Measurements from ENCODE around the gene TYRP1. TPM values are rescaled to one million over a fixed set of nuclear protein-coding genes. Genes with fewer than 3 reads are reported as not detected.

The TYRP1 gene
- polyA plus RNA-seq, 1 experiment, result 0.26 TPM

- Histone ChIP-seq H3K9me3 (ENCODE audit: control insufficient read depth, insufficient read depth, low read length) (no peaks in the 10 kb centered on the region), H3K4me3 (ENCODE audit: low read depth, low read length) (no peak overlapping the region), H3K27me3 (ENCODE audit: control insufficient read depth, insufficient read depth, low read length) (no peaks in the 10 kb centered on the region), H3K27ac (ENCODE audit: low read depth, low read length) (no peak overlapping the region)
- ChIA-PET POLR2A (no interaction called here), CTCF (interaction anchor here (0.7 kb wide), 2 partner anchors 382 to 384 kb away, joined by 3 read pairs; no protein-coding TSS in a partner anchor)
- no peak for DNase-seq (ENCODE audit: low read depth, low spot score)
- no peak for TF ChIP-seq CTCF (IDR thresholded peaks at IDR 0.05; ENCODE audit: low read depth, low read length)
These were observed 12.7 kb downstream of the TYRP1 start for GRCh38 chr9:12705738-12706391.

DNA sequence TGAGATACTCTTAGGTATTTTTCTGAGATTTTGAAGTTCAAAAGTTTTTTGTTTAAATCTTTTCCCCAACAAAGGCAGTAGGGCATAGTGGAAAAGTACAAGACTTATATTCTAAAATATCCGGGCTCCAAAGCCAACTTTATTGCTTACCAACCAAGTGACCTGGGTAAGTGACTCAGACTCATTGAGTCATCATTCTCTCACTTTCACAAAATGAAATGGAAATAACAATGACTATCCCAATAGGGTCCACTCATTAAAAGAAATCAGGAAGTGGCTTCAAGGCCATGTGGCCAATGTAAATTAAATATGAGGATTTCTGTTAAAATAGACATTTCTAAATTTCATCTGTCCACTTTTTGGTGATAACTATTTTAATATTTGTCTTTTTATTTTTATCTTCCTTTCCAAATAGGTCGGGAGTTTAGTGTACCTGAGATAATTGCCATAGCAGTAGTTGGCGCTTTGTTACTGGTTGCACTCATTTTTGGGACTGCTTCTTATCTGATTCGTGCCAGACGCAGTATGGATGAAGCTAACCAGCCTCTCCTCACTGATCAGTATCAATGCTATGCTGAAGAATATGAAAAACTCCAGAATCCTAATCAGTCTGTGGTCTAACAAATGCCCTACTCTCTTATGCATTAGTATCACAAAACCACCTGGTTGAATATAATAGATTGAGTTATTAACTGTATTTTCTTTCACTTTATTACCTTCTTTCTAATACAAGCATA lies 15.5 kb downstream of the TYRP1 start:
- no peaks in the 10 kb centered on the region for H3K9me3 ChIP-seq (ENCODE audit: control insufficient read depth, insufficient read depth, low read length)
- H3K4me3 ChIP-seq (ENCODE audit: low read depth, low read length), result no peak overlapping the region
- POLR2A ChIA-PET, result no interaction called here
- H3K27me3 ChIP-seq (ENCODE audit: control insufficient read depth, insufficient read depth, low read length), result no peaks in the 10 kb centered on the region
- CTCF ChIA-PET, result interaction anchor here (1.3 to 1.9 kb wide), 2 partner anchors 176 to 381 kb away, joined by 4 to 7 read pairs; no protein-coding TSS in a partner anchor
- H3K27ac ChIP-seq (ENCODE audit: low read depth, low read length), result no peak overlapping the region
- DNase-seq (ENCODE audit: low read depth, low spot score), result no peak
- TF ChIP-seq CTCF (IDR thresholded peaks at IDR 0.05; ENCODE audit: low read depth, low read length), result no peak

DNA sequence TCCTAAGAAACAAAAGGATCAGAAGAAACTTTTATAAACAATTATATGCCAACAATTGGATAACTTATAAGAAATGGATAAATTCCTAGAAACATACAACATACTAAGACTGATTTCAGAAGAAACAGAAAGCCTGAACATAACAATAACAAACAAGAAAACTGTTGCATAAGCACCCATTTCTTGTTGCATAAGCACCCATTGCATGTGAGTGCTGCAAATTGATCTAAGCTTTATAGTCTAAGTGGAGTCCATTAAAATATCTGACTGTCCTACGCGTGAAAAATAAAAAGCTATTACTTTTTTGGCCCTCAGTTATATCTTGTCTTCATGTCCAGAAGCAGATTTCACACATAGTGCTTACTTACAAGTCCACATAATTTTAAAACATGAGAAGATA lies 19.3 kb downstream of the TYRP1 start:
- POLR2A ChIA-PET, result no interaction called here
- no peak for DNase-seq (ENCODE audit: low read depth, low spot score)
- TF ChIP-seq CTCF (IDR thresholded peaks at IDR 0.05; ENCODE audit: low read depth, low read length), result no peak
- no peaks in the 10 kb centered on the region for H3K27me3 ChIP-seq (ENCODE audit: control insufficient read depth, insufficient read depth, low read length)
- H3K9me3 ChIP-seq (ENCODE audit: control insufficient read depth, insufficient read depth, low read length), result no peaks in the 10 kb centered on the region
- no peak overlapping the region for H3K4me3 ChIP-seq (ENCODE audit: low read depth, low read length)
- H3K27ac ChIP-seq (ENCODE audit: low read depth, low read length), result no peak overlapping the region
- CTCF ChIA-PET, result interaction anchor here (0.5 to 1.6 kb wide), 7 partner anchors 9 to 403 kb away, joined by 3 to 8 read pairs (median 4); no protein-coding TSS in a partner anchor

DNA sequence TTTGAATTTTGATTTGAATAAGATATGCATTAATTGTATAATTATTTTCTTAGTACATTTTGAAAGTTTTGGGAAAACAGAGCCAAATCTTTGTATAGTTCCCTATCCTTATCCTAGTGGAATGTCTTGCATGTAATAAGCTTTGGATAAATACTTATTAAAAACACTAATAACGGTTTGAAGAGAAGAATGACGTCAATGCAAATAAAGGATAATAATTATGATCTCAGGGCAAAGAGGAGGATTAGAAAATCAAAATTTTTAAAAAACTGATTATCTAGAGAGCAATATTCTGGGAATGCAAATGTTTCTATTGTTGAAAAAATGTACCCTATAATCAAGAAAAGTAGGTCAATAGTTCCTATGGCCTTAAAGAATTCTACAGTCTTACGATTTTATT lies 22.1 kb downstream of the TYRP1 start:
- no peak for TF ChIP-seq CTCF (IDR thresholded peaks at IDR 0.05; ENCODE audit: low read depth, low read length)
- ChIA-PET CTCF (interaction anchor here (1.2 kb wide), 1 partner anchor 375 kb away, joined by 4 read pairs; no protein-coding TSS in a partner anchor), POLR2A (no interaction called here)
- Histone ChIP-seq H3K27me3 (ENCODE audit: control insufficient read depth, insufficient read depth, low read length) (no peaks in the 10 kb centered on the region), H3K9me3 (ENCODE audit: control insufficient read depth, insufficient read depth, low read length) (no peaks in the 10 kb centered on the region), H3K27ac (ENCODE audit: low read depth, low read length) (no peak overlapping the region), H3K4me3 (ENCODE audit: low read depth, low read length) (no peak overlapping the region)
- DNase-seq (ENCODE audit: low read depth, low spot score), result no peak

Data from AG04450 (cell line).